ENCODE data around the gene IRF4.

IRF4 gene

GRCh38 chr6:348860-349396, 42.6 kb upstream of the IRF4 start:
- no peak for TF ChIP-seq FOXM1 (IDR thresholded peaks at IDR 0.05; ENCODE audit: borderline replicate concordance, low read depth)

GRCh38 chr6:349491-349921, 42.0 kb upstream of the IRF4 start:
- no peak for TF ChIP-seq USF1 (IDR thresholded peaks at IDR 0.05)
- no peak for TF ChIP-seq REST (IDR thresholded peaks at IDR 0.05; ENCODE audit: low read depth)
- no peak for TF ChIP-seq YY1 (IDR thresholded peaks at IDR 0.05; ENCODE audit: low read depth)
- no peak for TF ChIP-seq RAD21 (IDR thresholded peaks at IDR 0.05; ENCODE audit: low read depth)
- TF ChIP-seq ZBTB7A (IDR thresholded peaks at IDR 0.05; ENCODE audit: low read depth), result no peak
- no peak for TF ChIP-seq CREB1 (IDR thresholded peaks at IDR 0.05; ENCODE audit: low read depth)
- TF ChIP-seq CEBPB (IDR thresholded peaks at IDR 0.05), result no peak
- no peak for TF ChIP-seq FOXM1 (IDR thresholded peaks at IDR 0.05; ENCODE audit: borderline replicate concordance, low read depth)
- no peak for TF ChIP-seq MAX (IDR thresholded peaks at IDR 0.05)
- no peak for TF ChIP-seq TCF12 (IDR thresholded peaks at IDR 0.05; ENCODE audit: low read depth)
- no peak for TF ChIP-seq TAF1 (IDR thresholded peaks at IDR 0.05; ENCODE audit: low read depth)
- TF ChIP-seq EGR1 (IDR thresholded peaks at IDR 0.05), result no peak
- no peak for TF ChIP-seq EP300 (IDR thresholded peaks at IDR 0.05; ENCODE audit: borderline replicate concordance)
- no peak for TF ChIP-seq NFIC (IDR thresholded peaks at IDR 0.05)

DNA sequence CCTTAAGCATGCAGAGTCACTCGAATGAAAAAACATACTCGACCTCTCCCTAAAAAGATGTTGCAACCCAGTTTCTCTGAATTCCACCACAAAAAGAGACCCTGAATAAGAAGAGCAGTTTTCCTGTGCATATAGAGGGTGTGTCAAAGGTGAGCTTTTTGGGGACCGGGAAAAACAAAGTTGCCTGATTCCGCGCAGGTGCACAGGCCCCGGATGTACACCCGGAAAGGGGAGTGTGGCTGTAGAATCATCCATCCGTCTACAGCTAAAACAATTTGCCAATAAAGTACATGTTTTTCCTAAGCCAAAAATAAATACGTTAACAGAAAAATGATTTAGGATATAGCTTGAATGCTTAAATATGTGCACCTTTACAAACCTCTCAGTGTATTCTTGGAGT, 41.2 kb upstream of the IRF4 start:
- TF ChIP-seq FOXM1 (IDR thresholded peaks at IDR 0.05; ENCODE audit: borderline replicate concordance, low read depth), result no peak
- TF ChIP-seq REST (IDR thresholded peaks at IDR 0.05; ENCODE audit: low read depth), result no peak
- TF ChIP-seq TCF12 (IDR thresholded peaks at IDR 0.05; ENCODE audit: low read depth), result no peak
- no peak for TF ChIP-seq CEBPB (IDR thresholded peaks at IDR 0.05)
- TF ChIP-seq MAX (IDR thresholded peaks at IDR 0.05), result no peak
- TF ChIP-seq ZBTB7A (IDR thresholded peaks at IDR 0.05; ENCODE audit: low read depth), result no peak
- TF ChIP-seq CREB1 (IDR thresholded peaks at IDR 0.05; ENCODE audit: low read depth), result no peak
- TF ChIP-seq YY1 (IDR thresholded peaks at IDR 0.05; ENCODE audit: low read depth), result no peak
- no peak for TF ChIP-seq TEAD4 (IDR thresholded peaks at IDR 0.05)
- TF ChIP-seq RAD21 (IDR thresholded peaks at IDR 0.05; ENCODE audit: low read depth), result no peak
- TF ChIP-seq NFIC (IDR thresholded peaks at IDR 0.05), result no peak
- no peak for TF ChIP-seq TAF1 (IDR thresholded peaks at IDR 0.05; ENCODE audit: low read depth)
- no peak for TF ChIP-seq EGR1 (IDR thresholded peaks at IDR 0.05)
- no peak for TF ChIP-seq EP300 (IDR thresholded peaks at IDR 0.05; ENCODE audit: borderline replicate concordance)
- no peak for TF ChIP-seq USF1 (IDR thresholded peaks at IDR 0.05)

GRCh38 chr6:351011-351866, 40.3 kb upstream of the IRF4 start:
- TF ChIP-seq USF1 (IDR thresholded peaks at IDR 0.05) (no peak), RAD21 (IDR thresholded peaks at IDR 0.05; ENCODE audit: low read depth) (no peak), TEAD4 (IDR thresholded peaks at IDR 0.05) (no peak), NFIC (IDR thresholded peaks at IDR 0.05) (no peak), YY1 (IDR thresholded peaks at IDR 0.05; ENCODE audit: low read depth) (no peak), CREB1 (IDR thresholded peaks at IDR 0.05; ENCODE audit: low read depth) (no peak), TAF1 (IDR thresholded peaks at IDR 0.05; ENCODE audit: low read depth) (no peak), CEBPB (IDR thresholded peaks at IDR 0.05) (no peak), REST (IDR thresholded peaks at IDR 0.05; ENCODE audit: low read depth) (no peak), ZBTB7A (IDR thresholded peaks at IDR 0.05; ENCODE audit: low read depth) (no peak), FOXM1 (IDR thresholded peaks at IDR 0.05; ENCODE audit: borderline replicate concordance, low read depth) (no peak), EGR1 (IDR thresholded peaks at IDR 0.05) (no peak), MAX (IDR thresholded peaks at IDR 0.05) (no peak), EP300 (IDR thresholded peaks at IDR 0.05; ENCODE audit: borderline replicate concordance) (no peak), TCF12 (IDR thresholded peaks at IDR 0.05; ENCODE audit: low read depth) (no peak)
